ENCODE results near the gene CROCC2. TPM values are rescaled to one million over a fixed set of nuclear protein-coding genes. Genes with fewer than 3 reads are reported as not detected.

The CROCC2 gene
- total RNA-seq, 1 experiment from 2014 or later: not detected

DNA sequence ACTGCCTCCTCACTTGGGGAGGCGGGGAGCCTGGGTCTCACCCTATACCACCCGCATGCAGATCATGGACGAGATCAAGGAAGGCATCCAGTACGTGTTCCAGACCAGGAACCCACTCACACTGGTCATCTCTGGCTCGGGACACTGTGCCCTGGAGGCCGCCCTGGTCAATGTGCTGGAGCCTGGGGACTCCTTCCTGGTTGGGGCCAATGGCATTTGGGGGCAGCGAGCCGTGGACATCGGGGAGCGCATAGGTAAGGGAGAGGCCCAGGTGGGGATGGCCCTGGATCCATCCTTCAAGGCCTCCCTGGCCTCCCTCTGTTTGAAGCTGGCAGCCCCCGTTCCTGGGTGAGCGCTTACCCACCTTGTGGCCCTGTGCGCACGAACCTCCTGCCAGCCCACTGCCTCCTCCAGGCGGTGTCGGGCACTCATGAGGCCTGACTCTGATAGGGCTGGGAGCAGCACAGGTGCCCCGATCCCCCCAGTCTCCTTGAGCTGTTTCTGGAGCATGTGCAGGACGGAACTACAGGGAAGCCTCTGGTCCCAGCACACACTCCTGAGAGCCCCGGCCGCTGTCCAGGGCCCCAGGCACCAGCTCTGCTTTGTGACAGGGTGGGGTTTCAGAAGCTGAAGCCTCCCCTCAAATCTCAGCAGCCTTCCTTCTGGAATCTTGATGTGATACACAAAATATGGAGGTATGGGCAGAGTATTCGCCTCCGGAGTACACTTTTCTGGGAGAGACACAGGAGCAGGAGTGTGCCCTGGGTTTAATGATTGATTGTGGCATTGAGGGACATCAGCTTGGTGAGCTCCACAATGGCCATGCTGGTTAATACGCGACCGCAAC, 36.8 kb upstream of the CROCC2 start:
- ChIA-PET RAD21 (ENCODE audit: low non-redundant PET in 1 of 2, low total read pairs in 2 of 2, uncharacterized antibody in 2 of 2, unreplicated experiment in 2 of 2) (no interaction called here), POLR2A (no interaction called here), CTCF (no interaction called here)
- no TSS peak for BruUV-seq (replicated peaks)
- no peak overlapping the region for H3K27ac ChIP-seq (ENCODE audit: low read depth, low read length)
- DNase-seq (ENCODE audit: low read depth, low spot score) (no peak), ATAC-seq (no peak)
- H3K4me3 ChIP-seq (replicated peaks in 1 of 2; ENCODE audit: low read depth in 1 of 2, low read length in 2 of 2): no peak overlapping the region
- intact Hi-C loops (cut with micrococcal nuclease): no loop called here
- TF ChIP-seq CBX3 (IDR thresholded peaks at IDR 0.05; ENCODE audit: low read depth) (no peak), ZFX (IDR thresholded peaks at IDR 0.05) (no peak), SRF (IDR thresholded peaks at IDR 0.05; ENCODE audit: low read depth) (no peak), CEBPB (IDR thresholded peaks at IDR 0.05; ENCODE audit: low read depth) (no peak), ZNF274 (IDR thresholded peaks at IDR 0.05; ENCODE audit: low read depth, low read length) (no peak), ZBTB33 (IDR thresholded peaks at IDR 0.05; ENCODE audit: extremely low read depth, insufficient replicate concordance, low read length) (no peak), RAD21 (IDR thresholded peaks at IDR 0.05; ENCODE audit: low read depth) (no peak), EZH2 (IDR thresholded peaks at IDR 0.05) (no peak)
- no peak overlapping the region for H3K4me2 ChIP-seq (ENCODE audit: low read length)
- H3K27me3 ChIP-seq (ENCODE audit: insufficient read depth, low read length): no peaks in the 10 kb centered on the region
- H3K4me1 ChIP-seq (ENCODE audit: control insufficient read depth in 1 of 2, insufficient read depth in 2 of 2, low read length in 2 of 2): no peaks in the 10 kb centered on the region
- H2AFZ ChIP-seq (ENCODE audit: low read depth, low read length, poor library complexity, severe bottlenecking): no peak overlapping the region
- H3K79me2 ChIP-seq (ENCODE audit: insufficient read depth, low read length): no peaks in the 10 kb centered on the region
- no peaks in the 10 kb centered on the region for H3K36me3 ChIP-seq (ENCODE audit: control insufficient read depth in 1 of 2, insufficient read depth in 2 of 2, low read length in 2 of 2)
- H4K20me1 ChIP-seq (ENCODE audit: insufficient read depth): no peaks in the 10 kb centered on the region
- no peak overlapping the region for H3K9ac ChIP-seq (ENCODE audit: low read length)
- no peaks in the 10 kb centered on the region for H3K9me3 ChIP-seq (ENCODE audit: control insufficient read depth in 1 of 2, insufficient read depth in 1 of 2, low read depth in 1 of 2, low read length in 2 of 2)
- H3K9me2 ChIP-seq (ENCODE audit: insufficient read depth): no peaks in the 10 kb centered on the region
